HepG2 (cell line): Measurements from ENCODE around the gene ARIH2. TPM values are rescaled to one million over a fixed set of nuclear protein-coding genes. Genes with fewer than 3 reads are reported as not detected.

Source experiments
- ATAC-seq: fragments of 200-7000 bp; cut with Tn5 transposase; 3 replicates; pipeline ENCODE4 v1.9.1; 2020; ENCODE audit warnings: mild to moderate bottlenecking, moderate library complexity
- BruUV-seq: library from RNA; stranded (reverse); fragments of 400-500 nt; replicated peaks from 2 replicates; lab custom pipeline; 2021; lab: Mats Ljungman, UMichigan
- CTCF ChIA-PET: fragments of 300-600 bp; formaldehyde crosslinking; extraction: SDS; loops from one replicate; lab custom pipeline; 2021; ENCODE audit warnings: low total read pairs, inconsistent platforms, low intra/inter-chr PET ratio; lab: Yijun Ruan, JAX
- POLR2A ChIA-PET: fragments of 350-600 bp; sonication (Branson Sonifier 250); formaldehyde crosslinking; loops from one replicate; lab custom pipeline; 2020; ENCODE audit warnings: antibody characterized with exemption, inconsistent platforms; lab: Yijun Ruan, JAX
- DNase-seq: peaks from one replicate; pipeline ENCODE4 v3.0.0-alpha.2; 2015; ENCODE audit warnings: low spot score
- FAIRE-seq: peaks from 3 replicates; lab custom pipeline; 2011; peaks lifted over from hg19 to GRCh38; lab: Jason Lieb, UNC
- H2AFZ ChIP-seq: one replicate; pipeline ENCODE4 v1.6.1; 2011; ENCODE audit warnings: low read length, inconsistent platforms
- H3K27ac ChIP-seq: fragments of 300-600 bp; 3 replicates; pipeline ENCODE4 v1.8.0; 2011; ENCODE audit warnings: mixed run types, mild to moderate bottlenecking, mixed read lengths, low read length, inconsistent platforms; ENCODE audit not compliant: insufficient read depth; ENCODE audit errors: extremely low read length
- H3K27me3 ChIP-seq, 2 experiments: fragments of 200-600 bp in 1 of 2; 2 replicates in 1 of 2; 3 replicates in 1 of 2; pipeline versions ENCODE4 v1.6.0 to v1.8.0; 2011; ENCODE audit warnings: low read length in 2 of 2, mild to moderate bottlenecking in 2 of 2, moderate library complexity in 2 of 2, inconsistent platforms in 1 of 2; ENCODE audit not compliant: insufficient read depth in 2 of 2, control insufficient read depth in 1 of 2
- H3K36me3 ChIP-seq, 2 experiments: fragments of 200-600 bp in 1 of 2; replicated peaks in 1 of 2; 2 replicates in 1 of 2; 3 replicates in 1 of 2; pipeline versions ENCODE4 v1.5.1 to v1.8.0; 2011; ENCODE audit warnings: low read length in 2 of 2, inconsistent platforms in 1 of 2; ENCODE audit not compliant: insufficient read depth in 2 of 2, control insufficient read depth in 1 of 2
- H3K4me1 ChIP-seq: 2 replicates; pipeline ENCODE4 v1.5.1; 2012; ENCODE audit warnings: low read length, inconsistent platforms; ENCODE audit not compliant: insufficient read depth
- H3K4me2 ChIP-seq: 2 replicates; pipeline ENCODE4 v1.6.0; 2011; ENCODE audit warnings: low read depth, low read length, inconsistent platforms
- H3K4me3 ChIP-seq, 3 experiments: fragments of 200-600 bp in 1 of 3; sonication (generic), shearing (Covaris generic) in 1 of 3; replicated peaks in 1 of 3; 2 replicates each; pipeline ENCODE4 v1.5.1; 2011 to 2016; ENCODE audit warnings: low read length in 3 of 3, inconsistent platforms in 2 of 3, low read depth in 2 of 3, mild to moderate bottlenecking in 2 of 3, control low read depth in 1 of 3, mixed read lengths in 1 of 3; ENCODE audit not compliant: insufficient read depth in 1 of 3
- H3K79me2 ChIP-seq: one replicate; pipeline ENCODE4 v1.6.1; 2011; ENCODE audit warnings: low read length, inconsistent platforms; ENCODE audit not compliant: insufficient read depth
- H3K9ac ChIP-seq: 2 replicates; pipeline ENCODE4 v1.6.0; 2011; ENCODE audit warnings: mild to moderate bottlenecking, low read depth, low read length, inconsistent platforms; ENCODE audit not compliant: insufficient read depth
- H3K9me3 ChIP-seq: 2 replicates; pipeline ENCODE4 v1.5.1; 2012; ENCODE audit warnings: mild to moderate bottlenecking, low read length
- H4K20me1 ChIP-seq: 2 replicates; pipeline ENCODE4 v1.6.0; 2011; ENCODE audit warnings: inconsistent platforms, mild to moderate bottlenecking, low read length, moderate library complexity; ENCODE audit not compliant: insufficient read depth
- ARID2 ChIP-seq: sonication (generic); formaldehyde crosslinking; IDR thresholded peaks from 2 replicates; pipeline ENCODE4 v1.8.1; 2022; ENCODE audit warnings: mild to moderate bottlenecking, missing genetic modification reagents, borderline replicate concordance
- ARNTL ChIP-seq: sonication (generic); formaldehyde crosslinking; IDR thresholded peaks from 2 replicates; pipeline ENCODE4 v1.4.0; 2020; ENCODE audit warnings: mild to moderate bottlenecking, missing genetic modification reagents
- HNRNPL ChIP-seq: fragments of 200-400 bp; formaldehyde crosslinking; IDR thresholded peaks from 2 replicates; pipeline ENCODE4 v1.6.1; 2017; ENCODE audit warnings: mild to moderate bottlenecking, low read depth, low read length
- MAZ ChIP-seq, 2 experiments: sonication (generic) in 1 of 2; formaldehyde crosslinking in 1 of 2; IDR thresholded peaks; 2 replicates each; pipeline versions ENCODE4 v1.5.0 to v1.6.1; 2012 to 2020; ENCODE audit warnings: low read depth in 2 of 2, mild to moderate bottlenecking in 2 of 2, borderline replicate concordance in 1 of 2, improper control_type of control experiment in 1 of 2, low read length in 1 of 2, missing genetic modification reagents in 1 of 2, moderate library complexity in 1 of 2
- NFE2L1 ChIP-seq: sonication (generic); formaldehyde crosslinking; IDR thresholded peaks from 2 replicates; pipeline ENCODE4 v1.4.0; 2020; ENCODE audit warnings: missing genetic modification reagents, mild to moderate bottlenecking, borderline replicate concordance
- RAD51 ChIP-seq: fragments of 450-650 bp; IDR thresholded peaks from 2 replicates; pipeline ENCODE4 v1.6.1; 2016; ENCODE audit warnings: borderline replicate concordance
- RBM22 ChIP-seq: fragments of 200-400 bp; formaldehyde crosslinking; optimal IDR thresholded peaks from 2 replicates; pipeline ENCODE3; 2017; ENCODE audit warnings: mild to moderate bottlenecking, low read length, moderate library complexity
- SRSF1 ChIP-seq: fragments of 200-400 bp; formaldehyde crosslinking; optimal IDR thresholded peaks from 2 replicates; pipeline ENCODE3; 2017; ENCODE audit warnings: mild to moderate bottlenecking, low read depth, low read length, moderate library complexity
- TGIF2 ChIP-seq: IDR thresholded peaks from 2 replicates; pipeline ENCODE4 v1.6.1; 2016; ENCODE audit warnings: control low read depth, missing compliant biosample characterization
- THYN1 ChIP-seq: sonication (generic); formaldehyde crosslinking; IDR thresholded peaks from 2 replicates; pipeline ENCODE4 v1.8.1; 2023; ENCODE audit warnings: low read depth, mild to moderate bottlenecking, moderate library complexity, missing genetic modification reagents, borderline replicate concordance
- U2AF1 ChIP-seq: fragments of 200-400 bp; formaldehyde crosslinking; optimal IDR thresholded peaks from 2 replicates; pipeline ENCODE3; 2017; ENCODE audit warnings: mild to moderate bottlenecking, low read depth, low read length
- WIZ ChIP-seq: sonication (generic); formaldehyde crosslinking; IDR thresholded peaks from 2 replicates; pipeline ENCODE4 v1.5.1; 2020; ENCODE audit warnings: mild to moderate bottlenecking, missing genetic modification reagents
- ZKSCAN1 ChIP-seq: fragments of 150-350 bp; IDR thresholded peaks from 2 replicates; pipeline ENCODE4 v1.6.1; 2014; ENCODE audit warnings: low read length
- ZNF263 ChIP-seq: sonication (generic); formaldehyde crosslinking; IDR thresholded peaks from 2 replicates; pipeline ENCODE4 v1.4.0; 2020; ENCODE audit warnings: missing genetic modification reagents
- ZNF296 ChIP-seq: sonication (generic); formaldehyde crosslinking; conservative IDR thresholded peaks from 2 replicates; pipeline ENCODE4 v1.5.0; 2020; ENCODE audit warnings: mild to moderate bottlenecking, missing genetic modification reagents
- ZNF382 ChIP-seq: sonication (generic); formaldehyde crosslinking; IDR thresholded peaks from 2 replicates; pipeline ENCODE4 v1.5.0; 2020; ENCODE audit warnings: missing genetic modification reagents, mild to moderate bottlenecking, borderline replicate concordance
- whole genome bisulfite sequencing: methylation state at CpG from one replicate; pipeline ENCODE4 v1.1.6; 2017; ENCODE audit warnings: low lambda C conversion rate; 5-methylcytosine and 5-hydroxymethylcytosine counted together
- in situ Hi-C: cut with HindIII; loops from 2 replicates; pipeline ENCODE4 v1.10.0; 2017; ENCODE audit warnings: low pct_unique_long_range_greater_than_20kb; ENCODE audit not compliant: extremely low pct_ligation_motif_present
- intact Hi-C: fragments of 100-400 bp; cut with micrococcal nuclease; formaldehyde crosslinking; loops from one replicate; pipeline ENCODE4 v1.10.0; 2022; ENCODE audit not compliant: unreplicated experiment
- polyA plus RNA-seq, 8 experiments: library from polyadenylated mRNA; depleted of rRNA in 3 of 8; stranded (reverse) in 7 of 8; unstranded in 1 of 8; fragments of >200 nt; fragmentation: Illumina TruSeq in 4 of 8; extraction: Trizol in 4 of 8; gene quantifications; 2 replicates each; pipeline versions ENCODE4 v1.2.1 to v1.2.3, GENCODE V29; 2011 to 2016; ENCODE audit warnings: low read depth in 4 of 8, missing spikeins in 1 of 8, mixed read lengths in 1 of 8; ENCODE audit not compliant: insufficient read depth in 1 of 8
- total RNA-seq, 5 experiments: library from RNA; depleted of rRNA; stranded (reverse); fragments of >200 nt; fragmentation: Illumina TruSeq; extraction: Trizol; gene quantifications; 2 replicates each; pipeline ENCODE4 v1.2.3, GENCODE V29; 2016; ENCODE audit warnings: low read depth in 1 of 5
- TF ChIP-seq, protein P1 (sequence below): sonication (generic); formaldehyde crosslinking; conservative IDR thresholded peaks from 2 replicates; pipeline ENCODE4 v1.8.1; 2023; ENCODE audit warnings: missing genetic modification reagents
- TF ChIP-seq, protein P2 (sequence below): sonication (generic); formaldehyde crosslinking; IDR thresholded peaks from 2 replicates; pipeline ENCODE4 v1.4.0; 2020; ENCODE audit warnings: missing genetic modification reagents

ARIH2 gene
- total and polyA plus RNA-seq, 2 of the 13 experiments (the other 11 are each of a cell fraction or from before 2014, with no cell fraction given): 64.8 to 83.3 TPM

DNA sequence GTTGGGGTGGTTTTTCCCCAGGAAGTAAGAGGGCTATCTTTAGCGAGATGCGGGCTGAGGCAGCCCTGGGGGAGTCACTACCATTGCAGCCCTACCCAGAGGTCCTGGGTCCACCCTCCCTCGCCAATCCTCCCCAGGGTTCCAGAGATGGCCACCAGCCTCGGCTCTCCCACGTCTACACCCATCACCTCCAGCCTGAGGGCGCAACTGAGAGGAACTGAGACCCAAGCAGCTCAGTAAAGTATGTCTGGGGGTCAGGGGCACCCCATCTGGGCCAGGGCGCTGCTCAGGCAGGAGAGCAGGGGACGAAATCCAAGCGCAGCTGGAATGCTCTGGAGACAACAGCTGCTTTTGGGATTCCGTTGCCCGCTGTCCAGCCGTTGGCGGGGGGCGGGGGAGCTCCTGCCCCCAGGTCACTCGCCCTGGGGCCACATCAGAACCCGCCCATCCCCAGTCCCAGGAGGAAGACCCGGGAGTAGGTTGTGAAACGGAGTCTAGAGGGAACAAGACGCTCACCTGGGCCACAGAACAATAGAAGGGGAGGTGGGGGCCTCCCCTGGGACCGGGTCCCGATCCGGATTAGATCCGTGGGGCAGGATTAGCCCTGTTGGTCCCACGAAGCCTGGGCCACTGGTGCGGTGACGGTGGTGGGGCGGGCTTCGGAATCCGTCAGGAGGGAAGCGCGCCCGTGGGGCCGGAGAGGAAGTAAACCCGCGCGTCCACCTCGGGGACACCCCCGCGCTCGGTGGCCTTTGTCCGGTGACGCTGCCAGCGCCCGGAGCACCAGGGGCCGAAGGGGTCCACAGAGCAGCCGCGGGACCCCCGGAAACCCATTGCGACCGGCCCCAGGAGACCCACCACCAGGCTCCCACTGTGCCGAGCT is 101.9 kb downstream of the ARIH2 start (continued):
- peak; percentile 48; the same call in 1 of the 2 replicates for TF ChIP-seq NFE2L1 (CRISPR knock-in tag)
- TF ChIP-seq, all 625 proteins: peak for 45

DNA sequence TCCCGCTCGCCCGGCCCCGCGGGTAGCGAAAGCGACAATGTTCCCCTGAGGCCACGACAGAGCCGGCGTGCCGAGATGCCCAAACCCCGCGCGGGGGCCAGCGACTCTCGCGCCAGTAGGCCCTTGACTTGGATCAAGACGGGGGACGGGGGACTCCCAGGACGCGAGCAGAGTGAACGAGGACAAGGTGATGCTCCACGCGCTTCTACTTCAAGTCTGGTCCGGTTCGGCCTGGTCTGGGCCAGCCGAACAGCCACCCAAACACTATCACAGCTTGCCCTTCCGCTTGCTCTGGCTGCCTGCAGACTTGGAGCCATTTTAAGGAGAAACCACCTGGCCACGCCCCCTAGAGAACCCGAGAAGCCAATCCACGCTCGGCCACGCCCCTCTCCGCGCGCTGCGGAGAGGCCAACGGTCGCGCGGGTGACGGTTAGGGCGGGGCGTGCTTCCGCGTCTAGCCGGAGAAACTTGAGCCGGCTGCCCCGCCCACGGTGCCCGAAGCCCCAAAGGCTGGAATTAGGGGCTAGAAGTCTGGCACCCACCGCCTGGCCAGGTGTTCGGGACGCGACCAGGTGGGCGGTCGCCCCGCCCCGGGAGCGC is 102.7 kb downstream of the ARIH2 start:
- Histone ChIP-seq H3K4me3 (peak overlapping the region; percentile 80 to 96 (median 89)), H3K4me1 (peaks cover 50% of the 10 kb centered on the region), H4K20me1 (no peaks in the 10 kb centered on the region), H3K4me2 (peak overlapping the region; percentile 89), H2AFZ (no peak overlapping the region), H3K9me3 (no peaks in the 10 kb centered on the region), H3K36me3 (peaks cover 12 to 27% of the 10 kb centered on the region in 2 experiments), H3K27ac (peak overlapping the region; percentile 99), H3K9ac (peak overlapping the region; percentile 99), H3K79me2 (peaks cover 27% of the 10 kb centered on the region), H3K27me3 (no peaks in the 10 kb centered on the region; a peak in 1 of 5 replicates)
- ChIA-PET CTCF (no interaction called here), POLR2A (interaction anchor here (0.6 to 11.1 kb wide), 19 partner anchors 8 to 548 kb away, joined by 3 to 280 read pairs (median 7); partner anchors contain the start of genes IMPDH2, KLHDC8B, LAMB2 and QARS1)
- intact Hi-C loops (loop anchor here (5.0 kb wide), 1 partner anchor 71 kb away; the partner anchor contains the start of gene QRICH1), in situ Hi-C loops (no loop called here)
- ATAC-seq: peak; percentile 51
- WGBS: 10% methylated on average over 2 of the region's 60 CpGs
- peak; percentile 95 for DNase-seq
- peak; percentile 89 for FAIRE-seq
- BruUV-seq: no TSS peak
- peak; percentile 10; the same call in 1 of the 2 replicates for TF ChIP-seq ARNTL (CRISPR knock-in tag)
- peak; percentile 82; the same call in 1 of the 2 replicates for TF ChIP-seq ZNF296 (CRISPR knock-in tag)
- TF ChIP-seq, protein P1, sequence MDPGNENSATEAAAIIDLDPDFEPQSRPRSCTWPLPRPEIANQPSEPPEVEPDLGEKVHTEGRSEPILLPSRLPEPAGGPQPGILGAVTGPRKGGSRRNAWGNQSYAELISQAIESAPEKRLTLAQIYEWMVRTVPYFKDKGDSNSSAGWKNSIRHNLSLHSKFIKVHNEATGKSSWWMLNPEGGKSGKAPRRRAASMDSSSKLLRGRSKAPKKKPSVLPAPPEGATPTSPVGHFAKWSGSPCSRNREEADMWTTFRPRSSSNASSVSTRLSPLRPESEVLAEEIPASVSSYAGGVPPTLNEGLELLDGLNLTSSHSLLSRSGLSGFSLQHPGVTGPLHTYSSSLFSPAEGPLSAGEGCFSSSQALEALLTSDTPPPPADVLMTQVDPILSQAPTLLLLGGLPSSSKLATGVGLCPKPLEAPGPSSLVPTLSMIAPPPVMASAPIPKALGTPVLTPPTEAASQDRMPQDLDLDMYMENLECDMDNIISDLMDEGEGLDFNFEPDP (CRISPR knock-in tag): no peak
- TF ChIP-seq, protein P2, sequence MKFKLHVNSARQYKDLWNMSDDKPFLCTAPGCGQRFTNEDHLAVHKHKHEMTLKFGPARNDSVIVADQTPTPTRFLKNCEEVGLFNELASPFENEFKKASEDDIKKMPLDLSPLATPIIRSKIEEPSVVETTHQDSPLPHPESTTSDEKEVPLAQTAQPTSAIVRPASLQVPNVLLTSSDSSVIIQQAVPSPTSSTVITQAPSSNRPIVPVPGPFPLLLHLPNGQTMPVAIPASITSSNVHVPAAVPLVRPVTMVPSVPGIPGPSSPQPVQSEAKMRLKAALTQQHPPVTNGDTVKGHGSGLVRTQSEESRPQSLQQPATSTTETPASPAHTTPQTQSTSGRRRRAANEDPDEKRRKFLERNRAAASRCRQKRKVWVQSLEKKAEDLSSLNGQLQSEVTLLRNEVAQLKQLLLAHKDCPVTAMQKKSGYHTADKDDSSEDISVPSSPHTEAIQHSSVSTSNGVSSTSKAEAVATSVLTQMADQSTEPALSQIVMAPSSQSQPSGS (CRISPR knock-in tag): peak; percentile 52; the same call in 1 of the 2 replicates
- TF ChIP-seq ZNF263 (CRISPR knock-in tag): no peak; the same call in none of the 2 replicates
- TF ChIP-seq ZNF382 (CRISPR knock-in tag): no peak
- no peak for TF ChIP-seq TGIF2 (CRISPR knock-in tag)
- TF ChIP-seq U2AF1: no peak
- TF ChIP-seq MAZ (IDR thresholded peaks at IDR 0.05; ENCODE audit: borderline replicate concordance, low read depth, low read length): no peak
- peak; percentile 22; the same call in 1 of the 2 replicates for TF ChIP-seq MAZ (CRISPR knock-in tag; IDR thresholded peaks at IDR 0.05; ENCODE audit: low read depth)
- no peak for TF ChIP-seq WIZ (CRISPR knock-in tag)
- TF ChIP-seq THYN1 (CRISPR knock-in tag): no peak
- TF ChIP-seq ZKSCAN1: peak; percentile 54; the same call in 1 of the 2 replicates
- no peak for TF ChIP-seq ARID2 (CRISPR knock-in tag)
- TF ChIP-seq SRSF1: peak; percentile 95
- TF ChIP-seq RAD51: no peak
- peak; percentile 89 for TF ChIP-seq RBM22
- no peak for TF ChIP-seq HNRNPL
